ENCODE measurements around the gene OR2T27. TPM values are rescaled to one million over a fixed set of nuclear protein-coding genes. Genes with fewer than 3 reads are reported as not detected.

OR2T27 gene
- total and polyA plus RNA-seq, 7 donors, result not detected

DNA sequence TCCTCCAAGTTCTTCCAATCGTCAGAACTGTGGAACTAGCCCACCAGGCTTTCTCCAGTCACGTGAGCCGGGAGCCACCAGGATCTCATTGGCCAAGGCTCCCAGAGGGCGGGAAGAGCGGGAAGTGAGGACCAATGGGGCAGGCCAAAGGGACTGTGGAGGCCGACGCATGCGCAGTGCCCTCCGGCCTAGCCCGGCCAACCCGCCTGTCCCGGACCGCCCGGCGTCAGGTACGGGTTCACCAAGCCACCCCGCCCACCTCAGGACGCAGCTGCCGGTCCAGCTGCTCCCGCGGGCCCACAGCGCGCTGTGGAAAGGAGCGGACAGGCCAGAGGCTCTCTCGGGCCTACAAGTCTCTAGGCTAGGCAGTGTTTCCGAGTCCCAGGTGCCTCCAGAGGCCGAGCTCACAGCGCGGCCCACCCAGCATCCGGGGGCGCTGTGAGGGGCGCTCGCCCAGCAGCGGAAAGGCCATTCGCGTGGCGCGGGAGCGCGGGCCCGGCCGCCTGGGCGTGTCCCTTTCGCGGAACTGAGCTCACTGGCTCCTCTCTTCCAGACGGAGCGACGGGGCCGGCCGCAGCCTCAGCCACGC lies 36.3 kb upstream of the OR2T27 start:
- Histone ChIP-seq H3K27ac (no peak overlapping the region), H3K9me3 (no peaks in the 10 kb centered on the region), H3K27me3 (ENCODE audit: insufficient read depth in 3 of 3, low read length in 2 of 3) (peaks cover 0 to 4% (median 0%) of the 10 kb centered on the region in 3 donors), H3K4me3 (no peak overlapping the region), H3K36me3 (ENCODE audit: insufficient read depth in 1 of 2, low read depth in 1 of 2) (no peaks in the 10 kb centered on the region), H3K4me1 (no peaks in the 10 kb centered on the region)
- 74 to 78% (median 75%) methylated on average over 49 to 51 of the region's 51 CpGs for WGBS, 3 donors
- TF ChIP-seq, protein P1, sequence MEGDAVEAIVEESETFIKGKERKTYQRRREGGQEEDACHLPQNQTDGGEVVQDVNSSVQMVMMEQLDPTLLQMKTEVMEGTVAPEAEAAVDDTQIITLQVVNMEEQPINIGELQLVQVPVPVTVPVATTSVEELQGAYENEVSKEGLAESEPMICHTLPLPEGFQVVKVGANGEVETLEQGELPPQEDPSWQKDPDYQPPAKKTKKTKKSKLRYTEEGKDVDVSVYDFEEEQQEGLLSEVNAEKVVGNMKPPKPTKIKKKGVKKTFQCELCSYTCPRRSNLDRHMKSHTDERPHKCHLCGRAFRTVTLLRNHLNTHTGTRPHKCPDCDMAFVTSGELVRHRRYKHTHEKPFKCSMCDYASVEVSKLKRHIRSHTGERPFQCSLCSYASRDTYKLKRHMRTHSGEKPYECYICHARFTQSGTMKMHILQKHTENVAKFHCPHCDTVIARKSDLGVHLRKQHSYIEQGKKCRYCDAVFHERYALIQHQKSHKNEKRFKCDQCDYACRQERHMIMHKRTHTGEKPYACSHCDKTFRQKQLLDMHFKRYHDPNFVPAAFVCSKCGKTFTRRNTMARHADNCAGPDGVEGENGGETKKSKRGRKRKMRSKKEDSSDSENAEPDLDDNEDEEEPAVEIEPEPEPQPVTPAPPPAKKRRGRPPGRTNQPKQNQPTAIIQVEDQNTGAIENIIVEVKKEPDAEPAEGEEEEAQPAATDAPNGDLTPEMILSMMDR (IDR thresholded peaks at IDR 0.05), result no peak
- no peak for DNase-seq
- intact Hi-C loops (cut with DNase I), result no loop called here
- no peak for ATAC-seq

DNA sequence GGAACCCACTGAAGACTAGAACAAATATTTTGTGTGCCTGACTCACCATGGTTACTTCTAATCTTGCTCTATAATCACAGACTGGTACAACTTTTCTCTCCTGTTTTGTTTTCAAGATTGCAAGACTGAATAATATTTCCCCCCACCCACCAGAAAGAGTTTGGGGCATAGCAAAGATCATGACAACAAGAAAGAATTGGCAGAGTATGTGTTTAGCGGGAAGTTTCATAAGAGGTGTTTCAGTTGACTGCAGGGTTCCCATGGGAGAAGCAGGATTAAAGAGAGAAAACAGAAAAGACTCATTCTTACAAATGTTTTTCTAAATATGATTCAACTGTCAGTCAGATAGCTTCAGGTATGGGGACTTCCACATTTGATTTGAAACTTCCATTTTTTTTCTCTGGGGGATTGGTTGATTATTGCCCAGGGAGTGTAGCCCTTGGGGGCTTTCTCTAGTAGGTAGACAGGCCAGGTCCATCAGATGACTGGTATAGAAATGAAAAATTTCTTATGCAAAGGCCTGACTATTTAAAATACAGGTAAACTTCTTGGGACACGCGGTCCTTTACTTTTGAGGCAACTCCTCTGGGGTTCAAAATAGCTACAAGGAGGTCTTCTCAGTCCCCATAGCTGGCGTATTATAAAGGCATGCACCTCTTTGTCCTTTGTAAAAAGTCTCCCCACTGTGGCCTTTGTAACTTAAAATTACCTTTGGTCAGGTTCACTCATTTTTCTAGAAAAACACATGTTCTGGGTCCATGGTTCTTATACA lies 33.4 kb upstream of the OR2T27 start:
- Histone ChIP-seq H3K27me3 (ENCODE audit: insufficient read depth in 3 of 3, low read length in 2 of 3) (peaks cover 0 to 4% (median 0%) of the 10 kb centered on the region in 3 donors), H3K27ac (no peak overlapping the region), H3K36me3 (ENCODE audit: insufficient read depth in 1 of 2, low read depth in 1 of 2) (no peaks in the 10 kb centered on the region), H3K4me1 (no peaks in the 10 kb centered on the region), H3K4me3 (no peak overlapping the region), H3K9me3 (no peaks in the 10 kb centered on the region)
- TF ChIP-seq, protein P1 (IDR thresholded peaks at IDR 0.05), result no peak
- WGBS, 3 donors, result 85 to 90% (median 89%) methylated on average over 4 of the region's 4 CpGs
- no peak for DNase-seq
- intact Hi-C loops (cut with DNase I), result no loop called here
- no peak for ATAC-seq

DNA sequence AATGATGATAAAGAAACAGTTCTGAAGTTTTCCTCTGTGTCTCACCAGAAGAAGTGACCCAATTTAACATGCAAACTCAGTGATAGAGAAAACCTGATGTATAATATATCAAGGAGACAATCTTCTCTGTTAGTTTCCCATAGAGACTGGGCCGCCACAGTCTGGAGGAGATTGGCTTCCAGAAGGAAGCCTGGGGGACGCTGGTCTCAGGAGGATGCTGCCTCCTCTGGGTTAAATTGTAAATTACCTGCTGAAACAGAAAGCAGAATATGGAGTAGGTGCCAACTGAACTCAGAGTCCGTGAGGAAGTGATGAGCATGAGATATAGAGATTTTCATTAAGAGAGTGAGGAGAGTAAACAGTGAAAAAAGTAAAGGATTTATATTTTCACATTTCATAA lies 31.5 kb upstream of the OR2T27 start:
- Histone ChIP-seq H3K4me1 (no peaks in the 10 kb centered on the region), H3K4me3 (no peak overlapping the region), H3K27ac (no peak overlapping the region), H3K9me3 (no peaks in the 10 kb centered on the region), H3K27me3 (ENCODE audit: insufficient read depth in 3 of 3, low read length in 2 of 3) (no peaks in the 10 kb centered on the region), H3K36me3 (ENCODE audit: insufficient read depth in 1 of 2, low read depth in 1 of 2) (no peaks in the 10 kb centered on the region)
- no peak for DNase-seq
- TF ChIP-seq, protein P1 (IDR thresholded peaks at IDR 0.05), result no peak
- no peak for ATAC-seq
- intact Hi-C loops (cut with DNase I), result no loop called here
- WGBS, 3 donors, result 34 to 48% (median 45%) methylated on average over 3 of the region's 3 CpGs

DNA sequence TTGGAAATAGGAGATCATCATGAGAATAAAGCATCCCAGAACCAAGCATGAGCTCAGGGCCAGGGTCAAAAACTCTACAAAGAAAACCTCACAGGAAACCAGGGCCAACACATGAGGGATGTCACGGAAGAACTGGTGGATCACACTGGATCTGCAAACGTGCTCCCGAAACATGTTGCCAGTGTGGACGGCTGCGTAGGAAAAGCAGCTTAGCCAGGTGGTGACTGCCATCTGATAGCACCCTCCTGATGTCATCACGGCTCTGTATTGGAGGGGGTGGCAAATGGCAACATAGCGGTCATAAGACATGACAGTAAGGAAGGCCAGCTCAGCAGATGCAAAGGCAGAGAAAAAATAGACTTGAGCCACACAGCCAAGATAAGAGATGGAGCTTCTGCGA lies 26.3 kb upstream of the OR2T27 start:
- 80 to 87% (median 84%) methylated on average over 8 of the region's 8 CpGs for WGBS, 3 donors
- no peak overlapping the region for H3K27ac ChIP-seq
- no peaks in the 10 kb centered on the region for H3K36me3 ChIP-seq (ENCODE audit: insufficient read depth in 1 of 2, low read depth in 1 of 2)
- intact Hi-C loops (cut with DNase I), result no loop called here
- ATAC-seq, result no peak
- no peak overlapping the region for H3K4me3 ChIP-seq
- H3K4me1 ChIP-seq, result no peaks in the 10 kb centered on the region
- no peaks in the 10 kb centered on the region for H3K9me3 ChIP-seq
- DNase-seq, result no peak
- TF ChIP-seq, protein P1 (IDR thresholded peaks at IDR 0.05), result no peak
- H3K27me3 ChIP-seq (ENCODE audit: insufficient read depth in 3 of 3, low read length in 2 of 3), result no peaks in the 10 kb centered on the region

Data from psoas muscle (tissue), 8 donors.